ENCODE measurements around the gene ALKBH3. TPM values are rescaled to one million over a fixed set of nuclear protein-coding genes. Genes with fewer than 3 reads are reported as not detected.

The ALKBH3 gene
- total RNA-seq, 2 donors from 2014 or later = 29.3 to 30.0 TPM

- no peaks in the 10 kb centered on the region for H3K27me3 ChIP-seq
- ATAC-seq = no peak
- intact Hi-C loops (cut with DNase I) = no loop called here
Measured at GRCh38 chr11:43935424-43935979, 54.9 kb downstream of the ALKBH3 start.

GRCh38 chr11:43936076-43936475, 55.4 kb downstream of the ALKBH3 start:
- Histone ChIP-seq H3K4me1 (no peaks in the 10 kb centered on the region), H3K4me3 (no peak overlapping the region), H3K36me3 (replicated peaks in 1 of 2; ENCODE audit: insufficient read depth in 1 of 2, low read depth in 2 of 2) (no peaks in the 10 kb centered on the region), H3K27me3 (no peaks in the 10 kb centered on the region), H3K9me3 (no peaks in the 10 kb centered on the region), H3K27ac (no peak overlapping the region)
- DNase-seq = no peak
- intact Hi-C loops (cut with DNase I) = no loop called here
- TF ChIP-seq POLR2A (IDR thresholded peaks at IDR 0.05) (no peak), CTCF (IDR thresholded peaks at IDR 0.05) (no peak)
- ATAC-seq = no peak
- 54 to 55% methylated on average over 7 of the region's 7 CpGs for WGBS, 2 donors

More at GRCh38 chr11:43935424-43935979, 54.9 kb downstream of the ALKBH3 start:
- Histone ChIP-seq H3K27ac (no peak overlapping the region), H3K9me3 (no peaks in the 10 kb centered on the region), H3K4me1 (no peaks in the 10 kb centered on the region), H3K4me3 (no peak overlapping the region), H3K36me3 (replicated peaks in 1 of 2; ENCODE audit: insufficient read depth in 1 of 2, low read depth in 2 of 2) (no peaks in the 10 kb centered on the region)
- TF ChIP-seq POLR2A (IDR thresholded peaks at IDR 0.05) (no peak), CTCF (IDR thresholded peaks at IDR 0.05) (no peak)
- WGBS, 2 donors = 69 to 71% methylated on average over 7 of the region's 7 CpGs
- no peak for DNase-seq

- H3K4me1 ChIP-seq = peaks cover 8% of the 10 kb centered on the region
- no peaks in the 10 kb centered on the region for H3K9me3 ChIP-seq
- no peak overlapping the region for H3K4me3 ChIP-seq
- H3K27me3 ChIP-seq = peaks cover 0 to 9% of the 10 kb centered on the region in 2 donors
- WGBS, 2 donors = 55 to 56% methylated on average over 14 of the region's 14 CpGs
- ATAC-seq (no peak), DNase-seq (no peak)
- intact Hi-C loops (cut with DNase I) = no loop called here
- TF ChIP-seq CTCF (IDR thresholded peaks at IDR 0.05) (no peak), POLR2A (IDR thresholded peaks at IDR 0.05) (no peak)
- H3K36me3 ChIP-seq (replicated peaks in 1 of 2; ENCODE audit: insufficient read depth in 1 of 2, low read depth in 2 of 2) = no peaks in the 10 kb centered on the region
- H3K27ac ChIP-seq = no peak overlapping the region
Measured at GRCh38 chr11:43937434-43938411, 57.1 kb downstream of the ALKBH3 start.

GRCh38 chr11:43941257-43941994, 60.8 kb downstream of the ALKBH3 start:
- intact Hi-C loops (cut with DNase I) = no loop called here

More at GRCh38 chr11:43941257-43941994, 60.8 kb downstream of the ALKBH3 start:
- TF ChIP-seq CTCF (IDR thresholded peaks at IDR 0.05) = no peak
- no peak for TF ChIP-seq POLR2A (IDR thresholded peaks at IDR 0.05)
- peak overlapping the region in 1 of 4 donors; percentile 24 for H3K27ac ChIP-seq
- no peaks in the 10 kb centered on the region for H3K36me3 ChIP-seq (replicated peaks in 1 of 2; ENCODE audit: insufficient read depth in 1 of 2, low read depth in 2 of 2)
- DNase-seq (no peak), ATAC-seq (no peak)
- WGBS, 2 donors = 42 to 53% methylated on average over 4 to 5 of the region's 5 CpGs
- H3K27me3 ChIP-seq = peaks cover 0 to 18% of the 10 kb centered on the region in 2 donors
- peaks cover 35% of the 10 kb centered on the region for H3K4me1 ChIP-seq
- no peaks in the 10 kb centered on the region for H3K9me3 ChIP-seq
- H3K4me3 ChIP-seq = no peak overlapping the region
